HG03439 (cell line): ENCODE data around the gene GADL1.

ENCODE experiments used
- ATAC-seq: cut with Tn5 transposase; IDR thresholded peaks from one replicate; pipeline ENCODE4 v1.9.1; 2021; ENCODE audit warnings: mild to moderate bottlenecking, moderate library complexity; ENCODE audit not compliant: unreplicated experiment

GADL1 gene

GRCh38 chr3:30875505-30875904 is 19.0 kb downstream of the GADL1 start:
- no peak for ATAC-seq

- ATAC-seq: no peak
These were observed 20.8 kb downstream of the GADL1 start for GRCh38 chr3:30873671-30874070.

- no peak for ATAC-seq
These were observed 21.6 kb downstream of the GADL1 start for GRCh38 chr3:30872879-30873278.

- no peak for ATAC-seq
These were observed 22.7 kb downstream of the GADL1 start for GRCh38 chr3:30871720-30872119.

- ATAC-seq: no peak
These were observed 29.6 kb downstream of the GADL1 start for GRCh38 chr3:30864836-30865235.

- no peak for ATAC-seq
These were observed 30.3 kb downstream of the GADL1 start for GRCh38 chr3:30864132-30864531.

GRCh38 chr3:30862004-30862403 is 32.5 kb downstream of the GADL1 start:
- no peak for ATAC-seq

- no peak for ATAC-seq
These were observed 35.5 kb downstream of the GADL1 start for GRCh38 chr3:30858894-30859389.

GRCh38 chr3:30855400-30856292 is 38.8 kb downstream of the GADL1 start:
- ATAC-seq: no peak

- no peak for ATAC-seq
These were observed 41.6 kb downstream of the GADL1 start for GRCh38 chr3:30852833-30853232.

GRCh38 chr3:30848087-30848779 is 46.2 kb downstream of the GADL1 start:
- no peak for ATAC-seq

GRCh38 chr3:30847592-30847991 is 46.9 kb downstream of the GADL1 start:
- ATAC-seq: no peak

GRCh38 chr3:30845606-30846005 is 48.9 kb downstream of the GADL1 start:
- ATAC-seq: no peak

GRCh38 chr3:30843877-30844276 is 50.6 kb downstream of the GADL1 start:
- ATAC-seq: no peak

- no peak for ATAC-seq
These were observed 58.3 kb downstream of the GADL1 start for GRCh38 chr3:30836141-30836540.

- ATAC-seq: no peak
These were observed 58.8 kb downstream of the GADL1 start for GRCh38 chr3:30835667-30836066.

- no peak for ATAC-seq
These were observed 61.4 kb downstream of the GADL1 start for GRCh38 chr3:30832961-30833575.

GRCh38 chr3:30827080-30827479 is 67.4 kb downstream of the GADL1 start:
- ATAC-seq: no peak

GRCh38 chr3:30826531-30826942 is 67.9 kb downstream of the GADL1 start:
- no peak for ATAC-seq

- no peak for ATAC-seq
These were observed 75.2 kb downstream of the GADL1 start for GRCh38 chr3:30819067-30819798.

GRCh38 chr3:30813734-30814133 is 80.7 kb downstream of the GADL1 start:
- ATAC-seq: no peak
